HEK293T (cell line): ENCODE measurements around the gene STAT1.

Experiments used
- ARNT ChIP-seq: fragments of 450-650 bp; IDR thresholded peaks from 2 replicates; pipeline ENCODE4 v1.6.1; 2017; ENCODE audit warnings: mild to moderate bottlenecking
- BHLHE40 ChIP-seq: fragments of 450-650 bp; IDR thresholded peaks from 2 replicates; pipeline ENCODE4 v1.6.1; 2016; ENCODE audit warnings: mild to moderate bottlenecking, moderate library complexity, borderline replicate concordance
- CTBP1 ChIP-seq: fragments of 450-650 bp; IDR thresholded peaks from 2 replicates; pipeline ENCODE4 v1.6.1; 2016; ENCODE audit warnings: borderline replicate concordance
- ELF4 ChIP-seq: fragments of 450-650 bp; IDR thresholded peaks from 2 replicates; pipeline ENCODE4 v1.6.1; 2017; ENCODE audit warnings: antibody characterized with exemption
- FOXA1 ChIP-seq: fragments of 450-650 bp; IDR thresholded peaks from 2 replicates; pipeline ENCODE4 v1.6.1; 2016; ENCODE audit warnings: mild to moderate bottlenecking
- FOXK2 ChIP-seq: fragments of 450-650 bp; IDR thresholded peaks from 2 replicates; pipeline ENCODE4 v1.6.1; 2016; ENCODE audit warnings: mild to moderate bottlenecking
- L3MBTL2 ChIP-seq: fragments of 450-650 bp; conservative IDR thresholded peaks from 2 replicates; pipeline ENCODE4 v1.6.1; 2016; ENCODE audit warnings: mild to moderate bottlenecking
- NFRKB ChIP-seq: fragments of 450-650 bp; IDR thresholded peaks from 2 replicates; pipeline ENCODE4 v1.6.1; 2016; ENCODE audit warnings: mild to moderate bottlenecking, moderate library complexity
- PKNOX1 ChIP-seq: fragments of 450-650 bp; IDR thresholded peaks from 2 replicates; pipeline ENCODE4 v1.6.1; 2016
- SP1 ChIP-seq: fragments of 450-650 bp; IDR thresholded peaks from 2 replicates; pipeline ENCODE4 v1.6.1; 2017
- TARDBP ChIP-seq: fragments of 450-650 bp; IDR thresholded peaks from 2 replicates; pipeline ENCODE4 v1.6.1; 2016

- TF ChIP-seq ARNT (no peak), TARDBP (no peak), L3MBTL2 (no peak), BHLHE40 (no peak), ELF4 (no peak), PKNOX1 (no peak), FOXA1 (no peak), SP1 (no peak), NFRKB (no peak), FOXK2 (no peak), CTBP1 (no peak)
These were observed 4.7 kb upstream of the STAT1 start for GRCh38 chr2:191018643-191019119.
